ENCODE data around the gene ST8SIA5.

Gene ST8SIA5

GRCh38 chr18:46756025-46756558, 761 bp downstream of the ST8SIA5 start:
- no peak for TF ChIP-seq CTCF (conservative IDR thresholded peaks at IDR 0.05; ENCODE audit: low read length)
- no peak for DNase-seq (ENCODE audit: low read depth)
- H3K4me3 ChIP-seq (ENCODE audit: low read length): no peak overlapping the region

- no peak for TF ChIP-seq CTCF (conservative IDR thresholded peaks at IDR 0.05; ENCODE audit: low read length)
- H3K4me3 ChIP-seq (ENCODE audit: low read length): no peak overlapping the region
- DNase-seq (ENCODE audit: low read depth): no peak
Observed at GRCh38 chr18:46755315-46756024, 1.4 kb downstream of the ST8SIA5 start.

GRCh38 chr18:46754661-46755292, 2.1 kb downstream of the ST8SIA5 start:
- TF ChIP-seq CTCF (conservative IDR thresholded peaks at IDR 0.05; ENCODE audit: low read length): no peak
- DNase-seq (ENCODE audit: low read depth): no peak
- H3K4me3 ChIP-seq (ENCODE audit: low read length): no peak overlapping the region

GRCh38 chr18:46754188-46754587, 2.7 kb downstream of the ST8SIA5 start:
- no peak overlapping the region for H3K4me3 ChIP-seq (ENCODE audit: low read length)
- no peak for TF ChIP-seq CTCF (conservative IDR thresholded peaks at IDR 0.05; ENCODE audit: low read length)
- DNase-seq (ENCODE audit: low read depth): no peak

GRCh38 chr18:46751882-46752281, 5.0 kb downstream of the ST8SIA5 start:
- TF ChIP-seq CTCF (conservative IDR thresholded peaks at IDR 0.05; ENCODE audit: low read length): no peak
- H3K4me3 ChIP-seq (ENCODE audit: low read length): no peak overlapping the region
- no peak for DNase-seq (ENCODE audit: low read depth)

GRCh38 chr18:46750626-46751025, 6.2 kb downstream of the ST8SIA5 start:
- no peak for DNase-seq (ENCODE audit: low read depth)
- no peak overlapping the region for H3K4me3 ChIP-seq (ENCODE audit: low read length)
- TF ChIP-seq CTCF (conservative IDR thresholded peaks at IDR 0.05; ENCODE audit: low read length): no peak

GRCh38 chr18:46748466-46748865, 8.4 kb downstream of the ST8SIA5 start:
- H3K4me3 ChIP-seq (ENCODE audit: low read length): no peak overlapping the region
- TF ChIP-seq CTCF (conservative IDR thresholded peaks at IDR 0.05; ENCODE audit: low read length): no peak
- no peak for DNase-seq (ENCODE audit: low read depth)
